ENCODE measurements around the gene SELENOK. TPM values are rescaled to one million over a fixed set of nuclear protein-coding genes. Genes with fewer than 3 reads are reported as not detected.
A peak's percentile ranks its signal among the peaks of the same experiment; 100 is the strongest.

The SELENOK gene
- total and polyA plus RNA-seq, 2 of the 13 experiments (the other 11 are each of a cell fraction or from before 2014, with no cell fraction given), result 67.0 to 81.0 TPM

- TF ChIP-seq TFDP2 (CRISPR knock-in tag; IDR thresholded peaks at IDR 0.05) (peak; percentile 56), ZNF609 (CRISPR knock-in tag; IDR thresholded peaks at IDR 0.05; ENCODE audit: borderline replicate concordance) (peak; percentile 66), RXRA (CRISPR knock-in tag; IDR thresholded peaks at IDR 0.05) (peak; percentile 77), MTERF4 (CRISPR knock-in tag; IDR thresholded peaks at IDR 0.05) (0 out of 2 replicates have a peak, but pooled peaks have one; percentile 34), PRMT3 (CRISPR knock-in tag; IDR thresholded peaks at IDR 0.05; ENCODE audit: borderline replicate concordance, low read depth) (0 out of 2 replicates have a peak, but pooled peaks have one; percentile 31), NR2F2 (IDR thresholded peaks at IDR 0.05; ENCODE audit: borderline replicate concordance, low read depth) (peak; percentile 45; the same call in 1 of the 2 replicates), XRCC5 (optimal IDR thresholded peaks at IDR 0.05; ENCODE audit: low read length) (peak; percentile 45), FOSL2 (CRISPR knock-in tag; IDR thresholded peaks at IDR 0.05) (peak; percentile 29; the same call in 1 of the 2 replicates), HINFP (CRISPR knock-in tag; IDR thresholded peaks at IDR 0.05; ENCODE audit: low read depth) (0 out of 2 replicates have a peak, but pooled peaks have one; percentile 74), FUBP1 (CRISPR knock-in tag; IDR thresholded peaks at IDR 0.05; ENCODE audit: borderline replicate concordance) (no peak; the same call in 1 of the 2 replicates), CREB1 (IDR thresholded peaks at IDR 0.05) (no peak), CREB1 (CRISPR knock-in tag; IDR thresholded peaks at IDR 0.05) (peak; percentile 61), CENPBD1 (CRISPR knock-in tag; IDR thresholded peaks at IDR 0.05; ENCODE audit: borderline replicate concordance, low read depth) (no peak), CHD4 (IDR thresholded peaks at IDR 0.05; ENCODE audit: borderline replicate concordance, low read length) (no peak), KDM3A (CRISPR knock-in tag; IDR thresholded peaks at IDR 0.05; ENCODE audit: low read depth) (peak; percentile 77; the same call in 1 of the 2 replicates), DNMT3B (CRISPR knock-in tag; conservative IDR thresholded peaks at IDR 0.05) (no peak)
Measured at GRCh38 chr3:53881691-53882593, 9.7 kb downstream of the SELENOK start, which contains the start of gene ACTR8 (continued).
